Mesenchymal stem cell (in vitro differentiated cells and primary cell): ENCODE measurements around the gene CACNA1C.

Experiments
- DNase-seq: peaks from one replicate; pipeline ENCODE4 v3.0.0-alpha.2; 2013
- H2AFZ ChIP-seq: one replicate; pipeline ENCODE4 v1.6.1; 2013; ENCODE audit warnings: low read depth, mild to moderate bottlenecking, control low read depth, inconsistent platforms, low read length, moderate library complexity
- H2AK5ac ChIP-seq: 2 replicates; pipeline ENCODE4 v1.6.1; 2013; ENCODE audit warnings: low read length, moderate library complexity, mild to moderate bottlenecking, inconsistent platforms; ENCODE audit not compliant: severe bottlenecking
- H2BK120ac ChIP-seq: one replicate; pipeline ENCODE4 v1.6.1; 2013; ENCODE audit warnings: low read depth, mild to moderate bottlenecking, inconsistent platforms, low read length, moderate library complexity
- H2BK12ac ChIP-seq, 2 experiments: one replicate each; pipeline ENCODE4 v1.6.1; 2013; ENCODE audit warnings: inconsistent platforms in 2 of 2, low read length in 2 of 2, mild to moderate bottlenecking in 2 of 2, moderate library complexity in 2 of 2, control low read depth in 1 of 2
- H2BK15ac ChIP-seq: one replicate; pipeline ENCODE4 v1.6.1; 2013; ENCODE audit warnings: mild to moderate bottlenecking, low read depth, inconsistent platforms; ENCODE audit not compliant: poor library complexity, severe bottlenecking
- H2BK5ac ChIP-seq: 2 replicates; pipeline ENCODE4 v1.6.1; 2013; ENCODE audit warnings: low read depth, mild to moderate bottlenecking, low read length, control low read depth, inconsistent platforms; ENCODE audit not compliant: poor library complexity, severe bottlenecking
- H3K14ac ChIP-seq, 2 experiments: one replicate each; pipeline ENCODE4 v1.6.1; 2013; ENCODE audit warnings: inconsistent platforms in 2 of 2, low read length in 2 of 2, control low read depth in 1 of 2, mild to moderate bottlenecking in 1 of 2, moderate library complexity in 1 of 2
- H3K18ac ChIP-seq, 2 experiments: one replicate each; pipeline ENCODE4 v1.6.1; 2013; ENCODE audit warnings: inconsistent platforms in 2 of 2, low read length in 2 of 2, control low read depth in 1 of 2, low read depth in 1 of 2, mild to moderate bottlenecking in 1 of 2
- H3K23ac ChIP-seq, 2 experiments: one replicate each; pipeline ENCODE4 v1.6.1; 2013; ENCODE audit warnings: inconsistent platforms in 2 of 2, low read length in 2 of 2, mild to moderate bottlenecking in 2 of 2, moderate library complexity in 2 of 2, control low read depth in 1 of 2
- H3K27ac ChIP-seq: 2 replicates; pipeline ENCODE4 v1.5.1; 2013; ENCODE audit warnings: mild to moderate bottlenecking, moderate library complexity, low read length, control low read depth, inconsistent platforms; ENCODE audit not compliant: poor library complexity, severe bottlenecking
- H3K27me3 ChIP-seq, 2 experiments: 2 replicates each; pipeline versions ENCODE4 v1.6.1 to v1.7.0; 2013; ENCODE audit warnings: low read length in 2 of 2, mild to moderate bottlenecking in 2 of 2, moderate library complexity in 2 of 2, control low read depth in 1 of 2, inconsistent platforms in 1 of 2; ENCODE audit not compliant: control insufficient read depth in 1 of 2, insufficient read depth in 1 of 2
- H3K36me3 ChIP-seq, 2 experiments: 2 replicates each; pipeline versions ENCODE4 v1.6.1 to v1.7.0; 2013; ENCODE audit warnings: low read length in 2 of 2, control low read depth in 1 of 2, inconsistent platforms in 1 of 2, low read depth in 1 of 2, mild to moderate bottlenecking in 1 of 2; ENCODE audit not compliant: insufficient read depth in 2 of 2, control insufficient read depth in 1 of 2
- H3K4ac ChIP-seq, 2 experiments: one replicate each; pipeline ENCODE4 v1.6.1; 2013; ENCODE audit warnings: inconsistent platforms in 2 of 2, low read length in 2 of 2, mild to moderate bottlenecking in 2 of 2, moderate library complexity in 2 of 2, control low read depth in 1 of 2, low read depth in 1 of 2
- H3K4me1 ChIP-seq: 2 replicates; pipeline ENCODE4 v1.6.1; 2013; ENCODE audit warnings: low read depth, low read length, control low read depth; ENCODE audit not compliant: control insufficient read depth, insufficient read depth
- H3K4me2 ChIP-seq: 2 replicates; pipeline ENCODE4 v1.6.1; 2013; ENCODE audit warnings: low read length, mild to moderate bottlenecking, inconsistent platforms; ENCODE audit not compliant: poor library complexity, severe bottlenecking
- H3K4me3 ChIP-seq, 2 experiments: 2 replicates each; pipeline versions ENCODE4 v1.5.1 to v1.7.0; 2013; ENCODE audit warnings: low read length in 2 of 2, mild to moderate bottlenecking in 2 of 2, control low read depth in 1 of 2, low read depth in 1 of 2; ENCODE audit not compliant: insufficient read depth in 1 of 2
- H3K79me1 ChIP-seq: replicated peaks from 2 replicates; pipeline ENCODE4 v1.6.1; 2013; ENCODE audit warnings: mild to moderate bottlenecking, control low read depth, low read length, inconsistent platforms; ENCODE audit not compliant: poor library complexity, severe bottlenecking
- H3K9ac ChIP-seq: 2 replicates; pipeline ENCODE4 v1.7.0; 2013; ENCODE audit warnings: mild to moderate bottlenecking, low read length, moderate library complexity
- H3K9me3 ChIP-seq: 2 replicates; pipeline ENCODE4 v1.7.0; 2013; ENCODE audit warnings: mild to moderate bottlenecking, low read length; ENCODE audit not compliant: control insufficient read depth
- H4K8ac ChIP-seq: one replicate; pipeline ENCODE4 v1.6.1; 2013; ENCODE audit warnings: inconsistent platforms, mild to moderate bottlenecking, low read length, moderate library complexity
- H4K91ac ChIP-seq: one replicate; pipeline ENCODE4 v1.6.1; 2013; ENCODE audit warnings: mild to moderate bottlenecking, low read length, inconsistent platforms
- WGBS: methylation state at CpG from one replicate; pipeline ENCODE4 v1.1.7; 2013; ENCODE audit warnings: mixed read lengths; 5-methylcytosine and 5-hydroxymethylcytosine counted together

CACNA1C gene

GRCh38 chr12:2057795-2058408 is 5.1 kb downstream of the CACNA1C start:
- H2AK5ac ChIP-seq, result no peak overlapping the region
- no peak overlapping the region for H2BK15ac ChIP-seq
- H3K9me3 ChIP-seq, result no peaks in the 10 kb centered on the region
- peaks cover 1% of the 10 kb centered on the region for H3K79me1 ChIP-seq
- no peak overlapping the region for H3K23ac ChIP-seq
- no peak overlapping the region for H3K18ac ChIP-seq
- H3K27me3 ChIP-seq, result peaks cover 0 to 62% of the 10 kb centered on the region in 2 experiments
- H2AFZ ChIP-seq, result no peak overlapping the region
- H2BK12ac ChIP-seq, result peak overlapping the region in 1 of 2 experiments; percentile 34
- H3K4me1 ChIP-seq, result peaks cover 15% of the 10 kb centered on the region
- no peak overlapping the region for H2BK120ac ChIP-seq
- WGBS, result 91% methylated on average over 7 of the region's 8 CpGs
- no peak overlapping the region for H4K8ac ChIP-seq
- no peak overlapping the region for H2BK5ac ChIP-seq
- no peak for DNase-seq
- H3K4me3 ChIP-seq, result no peak overlapping the region
- H3K9ac ChIP-seq, result no peak overlapping the region
- no peak overlapping the region for H4K91ac ChIP-seq
- no peak overlapping the region for H3K14ac ChIP-seq
- H3K4ac ChIP-seq, result no peak overlapping the region
- no peak overlapping the region for H3K4me2 ChIP-seq
- H3K36me3 ChIP-seq, result no peaks in the 10 kb centered on the region
- H3K27ac ChIP-seq, result no peak overlapping the region

GRCh38 chr12:2058837-2059236 is 6.0 kb downstream of the CACNA1C start:
- Histone ChIP-seq H3K4me2 (no peak overlapping the region), H3K23ac (peak overlapping the region in 1 of 2 experiments; percentile 62), H2BK12ac (no peak overlapping the region), H4K91ac (peak overlapping the region; percentile 36), H2AK5ac (no peak overlapping the region), H3K27me3 (peaks cover 0 to 63% of the 10 kb centered on the region in 2 experiments), H2AFZ (no peak overlapping the region), H3K18ac (no peak overlapping the region), H3K4me1 (peaks cover 14% of the 10 kb centered on the region), H3K14ac (no peak overlapping the region), H3K9me3 (no peaks in the 10 kb centered on the region), H2BK120ac (no peak overlapping the region), H3K79me1 (peaks cover 1% of the 10 kb centered on the region), H2BK15ac (no peak overlapping the region), H3K36me3 (no peaks in the 10 kb centered on the region), H3K27ac (no peak overlapping the region), H3K4ac (no peak overlapping the region), H3K9ac (no peak overlapping the region), H4K8ac (no peak overlapping the region), H2BK5ac (no peak overlapping the region), H3K4me3 (no peak overlapping the region)
- no peak for DNase-seq
- WGBS, result 90% methylated on average over 6 of the region's 6 CpGs

DNA sequence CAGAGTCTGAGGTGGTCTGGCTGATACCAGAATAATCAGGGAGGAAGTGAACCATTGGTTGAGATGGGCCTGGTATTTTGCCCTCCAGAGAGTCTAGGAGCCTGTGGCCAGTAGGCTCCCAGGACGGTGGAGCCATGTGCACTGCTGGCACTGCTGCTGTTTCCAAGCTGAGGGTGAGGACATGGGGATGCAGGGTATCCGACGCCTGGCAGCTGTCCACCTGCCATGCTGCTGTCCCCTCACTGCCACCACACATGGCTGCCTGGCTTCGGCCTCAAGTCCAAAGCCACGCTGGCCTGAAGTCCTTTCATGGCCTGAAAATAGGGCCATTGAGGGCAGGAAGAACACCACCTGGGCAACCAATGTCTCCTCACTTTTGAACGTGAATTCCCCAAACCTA is 8.6 kb downstream of the CACNA1C start:
- Histone ChIP-seq H4K8ac (no peak overlapping the region), H3K27ac (no peak overlapping the region), H2AFZ (no peak overlapping the region), H2BK12ac (peak overlapping the region in 1 of 2 experiments; percentile 3), H3K4me3 (no peak overlapping the region), H3K14ac (no peak overlapping the region), H3K4ac (no peak overlapping the region), H3K4me1 (peaks cover 9% of the 10 kb centered on the region), H3K18ac (no peak overlapping the region), H3K27me3 (peaks cover 0 to 60% of the 10 kb centered on the region in 2 experiments), H2BK5ac (no peak overlapping the region), H3K4me2 (no peak overlapping the region), H3K36me3 (peaks cover 0 to 2% of the 10 kb centered on the region in 2 experiments), H4K91ac (peak overlapping the region; percentile 37), H2AK5ac (no peak overlapping the region), H2BK120ac (no peak overlapping the region), H3K23ac (no peak overlapping the region), H3K9me3 (no peaks in the 10 kb centered on the region), H3K79me1 (peaks cover 1% of the 10 kb centered on the region), H2BK15ac (no peak overlapping the region), H3K9ac (no peak overlapping the region)
- 97% methylated on average over 5 of the region's 6 CpGs for WGBS
- DNase-seq, result no peak

DNA sequence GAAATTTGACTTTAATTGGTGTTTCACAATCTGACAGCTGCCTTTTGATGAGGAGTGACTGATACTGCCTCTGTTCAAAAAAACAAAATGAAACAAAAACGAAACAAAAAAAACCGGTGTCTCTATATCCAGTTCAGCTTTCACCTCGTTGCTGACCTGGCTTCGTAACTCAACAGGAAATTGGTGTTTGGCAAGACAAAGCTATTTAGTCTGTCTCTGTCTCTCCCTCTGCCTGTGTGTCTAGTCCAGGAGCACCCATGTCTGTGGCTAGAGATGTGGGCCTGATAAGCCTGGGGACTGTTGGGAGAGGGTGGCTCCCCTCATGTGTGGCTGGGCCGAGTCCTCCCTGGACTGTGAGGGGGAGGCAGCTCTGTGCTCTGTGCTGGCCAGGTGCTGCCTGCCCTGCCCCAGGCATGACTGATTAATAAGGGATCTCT is 11.3 kb downstream of the CACNA1C start:
- Histone ChIP-seq H2AFZ (no peak overlapping the region), H2BK15ac (no peak overlapping the region), H3K23ac (no peak overlapping the region), H2AK5ac (no peak overlapping the region), H3K9me3 (peaks cover 11% of the 10 kb centered on the region), H3K4me3 (peak overlapping the region in 1 of 2 experiments; percentile 16), H2BK12ac (peak overlapping the region in 1 of 2 experiments; percentile 15), H3K27ac (no peak overlapping the region), H4K8ac (no peak overlapping the region), H3K18ac (peak overlapping the region in 1 of 2 experiments; percentile 74), H3K14ac (peak overlapping the region in 1 of 2 experiments; percentile 11), H2BK120ac (no peak overlapping the region), H3K4me2 (no peak overlapping the region), H3K79me1 (no peaks in the 10 kb centered on the region), H3K4ac (peak overlapping the region in 1 of 2 experiments; percentile 71), H3K9ac (peak overlapping the region; percentile 39), H2BK5ac (no peak overlapping the region), H3K36me3 (peaks cover 0 to 2% of the 10 kb centered on the region in 2 experiments), H3K4me1 (no peaks in the 10 kb centered on the region), H4K91ac (no peak overlapping the region), H3K27me3 (peaks cover 0 to 57% of the 10 kb centered on the region in 2 experiments)
- WGBS, result 66% methylated on average over 5 of the region's 5 CpGs
- peak; percentile 31 for DNase-seq
